Measurements from ENCODE around the gene CLEC4D. TPM values are rescaled to one million over a fixed set of nuclear protein-coding genes. Genes with fewer than 3 reads are reported as not detected.
A peak's percentile ranks its signal among the peaks of the same experiment; 100 is the strongest.
"Not testable (repeated sequence)": the region's sequence is repeated elsewhere in the genome, so short reads cannot be mapped to it uniquely, and the experiment has no call there.

CLEC4D gene
- total RNA-seq, 1 experiment from 2014 or later, result not detected

- no peak for DNase-seq (ENCODE audit: extremely low read depth, low read depth)
Observed at GRCh38 chr12:8527250-8528130, 14.2 kb downstream of the CLEC4D start.

- DNase-seq (ENCODE audit: extremely low read depth, low read depth), result no peak
Observed at GRCh38 chr12:8532045-8532444, 18.7 kb downstream of the CLEC4D start.

GRCh38 chr12:8537820-8538219 lies 24.5 kb downstream of the CLEC4D start:
- DNase-seq (ENCODE audit: extremely low read depth, low read depth), result peak; percentile 20

GRCh38 chr12:8540831-8541230 lies 27.5 kb downstream of the CLEC4D start, which contains the start of gene CLEC4E:
Gene CLEC4E, minus strand, starts transcription at chr12:8540905. Its CDS starts 108 bp downstream, at chr12:8540797.
- not testable (repeated sequence) for DNase-seq (ENCODE audit: extremely low read depth, low read depth)

GRCh38 chr12:8541562-8541961 lies 28.3 kb downstream of the CLEC4D start:
- no peak for DNase-seq (ENCODE audit: extremely low read depth, low read depth)

GRCh38 chr12:8544295-8544694 lies 31.0 kb downstream of the CLEC4D start:
- peak; percentile 36 for DNase-seq (ENCODE audit: extremely low read depth, low read depth)

GRCh38 chr12:8546591-8546990 lies 33.3 kb downstream of the CLEC4D start:
- no peak for DNase-seq (ENCODE audit: extremely low read depth, low read depth)

- no peak for DNase-seq (ENCODE audit: extremely low read depth, low read depth)
Observed at GRCh38 chr12:8547645-8548044, 34.3 kb downstream of the CLEC4D start.

- DNase-seq (ENCODE audit: extremely low read depth, low read depth), result no peak
Observed at GRCh38 chr12:8548192-8548591, 34.9 kb downstream of the CLEC4D start.

- DNase-seq (ENCODE audit: extremely low read depth, low read depth), result no peak
Observed at GRCh38 chr12:8549381-8549780, 36.1 kb downstream of the CLEC4D start.

GRCh38 chr12:8553088-8553627 lies 39.9 kb downstream of the CLEC4D start:
- no peak for DNase-seq (ENCODE audit: extremely low read depth, low read depth)

- DNase-seq (ENCODE audit: extremely low read depth, low read depth), result no peak
Observed at GRCh38 chr12:8554451-8555195, 41.3 kb downstream of the CLEC4D start.

- no peak for DNase-seq (ENCODE audit: extremely low read depth, low read depth)
Observed at GRCh38 chr12:8556531-8557097, 43.3 kb downstream of the CLEC4D start.

GRCh38 chr12:8559676-8560075 lies 46.4 kb downstream of the CLEC4D start:
- DNase-seq (ENCODE audit: extremely low read depth, low read depth), result no peak

- DNase-seq (ENCODE audit: extremely low read depth, low read depth), result no peak
Observed at GRCh38 chr12:8561011-8561410, 47.7 kb downstream of the CLEC4D start.

- no peak for DNase-seq (ENCODE audit: extremely low read depth, low read depth)
Observed at GRCh38 chr12:8562310-8562709, 49.0 kb downstream of the CLEC4D start.

GRCh38 chr12:8563356-8563755 lies 50.1 kb downstream of the CLEC4D start:
- DNase-seq (ENCODE audit: extremely low read depth, low read depth), result no peak

- no peak for DNase-seq (ENCODE audit: extremely low read depth, low read depth)
Observed at GRCh38 chr12:8564656-8565055, 51.4 kb downstream of the CLEC4D start.

GRCh38 chr12:8566052-8566451 lies 52.7 kb downstream of the CLEC4D start:
- not testable (repeated sequence) for DNase-seq (ENCODE audit: extremely low read depth, low read depth)

- DNase-seq (ENCODE audit: extremely low read depth, low read depth), result no peak
Observed at GRCh38 chr12:8566525-8566924, 53.2 kb downstream of the CLEC4D start.

All from NCI-H460 (cell line).